OCI-LY7 (cell line): ENCODE measurements around the gene SLC35C1. TPM values are rescaled to one million over a fixed set of nuclear protein-coding genes. Genes with fewer than 3 reads are reported as not detected.

Source experiments
- BruUV-seq: library from RNA; stranded (reverse); fragments of 400-500 nt; replicated peaks from 2 replicates; lab custom pipeline; 2021; lab: Mats Ljungman, UMichigan
- CTCF ChIA-PET: fragments of 300-600 bp; sonication (Branson Sonifier 250); formaldehyde crosslinking; loops from one replicate; lab custom pipeline; 2022; ENCODE audit warnings: antibody characterized with exemption; ENCODE audit not compliant: unreplicated experiment; lab: Charles Lee
- POLR2A ChIA-PET: fragments of 300-600 bp; sonication (Branson Sonifier 250); formaldehyde crosslinking; loops from one replicate; lab custom pipeline; 2022; ENCODE audit warnings: antibody characterized with exemption; lab: Charles Lee
- DNase-seq: peaks from one replicate; pipeline ENCODE4 v3.0.0-alpha.2; 2015; ENCODE audit warnings: low spot score
- H2AFZ ChIP-seq: fragments of 200-600 bp; sonication (generic), shearing (Covaris generic); 2 replicates; pipeline ENCODE4 v1.6.1; 2014; ENCODE audit warnings: mild to moderate bottlenecking, antibody characterized with exemption, low read length, moderate library complexity
- H3K27ac ChIP-seq: fragments of 200-600 bp; sonication (generic); 2 replicates; pipeline ENCODE4 v1.5.1; 2014; ENCODE audit warnings: mixed run types, low read depth, mild to moderate bottlenecking, moderate library complexity, low read length, inconsistent platforms; ENCODE audit not compliant: poor library complexity, severe bottlenecking
- H3K36me3 ChIP-seq: fragments of 200-600 bp; sonication (generic); 2 replicates; pipeline ENCODE4 v1.6.1; 2014; ENCODE audit warnings: mild to moderate bottlenecking, antibody characterized with exemption, low read length, moderate library complexity, mixed read lengths; ENCODE audit not compliant: insufficient read depth
- H3K4me1 ChIP-seq: fragments of 200-600 bp; sonication (generic); 2 replicates; pipeline ENCODE4 v1.5.1; 2014; ENCODE audit warnings: mild to moderate bottlenecking, low read length; ENCODE audit not compliant: insufficient read depth, poor library complexity, severe bottlenecking
- H3K4me2 ChIP-seq: fragments of 200-600 bp; sonication (generic); 2 replicates; pipeline ENCODE4 v1.6.1; 2014; ENCODE audit warnings: mild to moderate bottlenecking, low read length
- H3K4me3 ChIP-seq: fragments of 200-600 bp; sonication (generic); 2 replicates; pipeline ENCODE4 v1.5.1; 2014; ENCODE audit warnings: mild to moderate bottlenecking, low read depth, low read length; ENCODE audit not compliant: poor library complexity, severe bottlenecking
- H3K79me2 ChIP-seq: fragments of 200-600 bp; sonication (generic); 2 replicates; pipeline ENCODE4 v1.6.1; 2016; ENCODE audit warnings: low read depth, mild to moderate bottlenecking, low read length, moderate library complexity, mixed read lengths; ENCODE audit not compliant: insufficient read depth
- H3K9me2 ChIP-seq: fragments of 200-600 bp; sonication (generic); 2 replicates; pipeline ENCODE4 v1.6.1; 2016; ENCODE audit warnings: mild to moderate bottlenecking, low read length, mixed read lengths; ENCODE audit not compliant: insufficient read depth
- H3K9me3 ChIP-seq: fragments of 200-600 bp; sonication (generic); 2 replicates; pipeline ENCODE4 v1.6.1; 2014; ENCODE audit warnings: mild to moderate bottlenecking, mixed run types, low read length, mixed read lengths
- H4K20me1 ChIP-seq: fragments of 200-600 bp; sonication (generic); 2 replicates; pipeline ENCODE4 v1.6.1; 2014; ENCODE audit warnings: mild to moderate bottlenecking, antibody characterized with exemption, low read length, moderate library complexity, mixed read lengths; ENCODE audit not compliant: insufficient read depth
- CTCF ChIP-seq: fragments of 200-600 bp; sonication (generic); conservative IDR thresholded peaks from 2 replicates; pipeline ENCODE4 v1.5.1; 2014; ENCODE audit warnings: mild to moderate bottlenecking, antibody characterized with exemption, low read length, moderate library complexity, mixed read lengths
- EZH2phosphoT487 ChIP-seq: fragments of 200-600 bp; sonication (generic); IDR thresholded peaks from 2 replicates; pipeline ENCODE4 v1.6.1; 2018; ENCODE audit warnings: low read depth, borderline replicate concordance, mild to moderate bottlenecking, mixed run types, antibody characterized with exemption, low read length, moderate library complexity, mixed read lengths
- intact Hi-C: fragments of 100-400 bp; cut with micrococcal nuclease; formaldehyde crosslinking; loops from one replicate; pipeline ENCODE4 v1.10.0; 2022; ENCODE audit not compliant: unreplicated experiment
- total RNA-seq, 2 experiments: library from RNA; depleted of rRNA in 1 of 2; stranded (reverse); fragments of >200 nt in 1 of 2; shearing (Covaris generic) in 1 of 2; gene quantifications; 2 replicates each; pipeline ENCODE4 v1.2.3, GENCODE V29; 2014 to 2022

SLC35C1 gene
- total RNA-seq, 2 experiments from 2014 or later = 3.3 to 9.2 TPM

GRCh38 chr11:45852018-45852711, 47.2 kb downstream of the SLC35C1 start:
- H3K4me3 ChIP-seq = peak overlapping the region; percentile 35
- ChIA-PET CTCF (interaction anchor here (1.5 kb wide), 1 partner anchor 9 kb away, joined by 3 read pairs; no protein-coding TSS in a partner anchor), POLR2A (interaction anchor here (0.6 to 2.6 kb wide), 5 partner anchors 8 to 775 kb away, joined by 3 to 13 read pairs (median 4); no protein-coding TSS in a partner anchor)
- no peaks in the 10 kb centered on the region for H3K9me3 ChIP-seq
- no peak overlapping the region for H2AFZ ChIP-seq
- peak overlapping the region; percentile 70 for H3K4me2 ChIP-seq
- H3K4me1 ChIP-seq = peaks cover 43% of the 10 kb centered on the region
- no TSS peak for BruUV-seq
- TF ChIP-seq CTCF = no peak
- TF ChIP-seq EZH2phosphoT487 = no peak
- intact Hi-C loops = no loop called here
- H3K27ac ChIP-seq = peak overlapping the region; percentile 27
- peaks cover 34% of the 10 kb centered on the region for H4K20me1 ChIP-seq
- H3K9me2 ChIP-seq = no peaks in the 10 kb centered on the region
- peaks cover 11% of the 10 kb centered on the region; the same call in 1 of the 2 replicates for H3K36me3 ChIP-seq
- peaks cover 69% of the 10 kb centered on the region for H3K79me2 ChIP-seq
- no peak for DNase-seq

GRCh38 chr11:45852712-45853101, 47.8 kb downstream of the SLC35C1 start:
- peaks cover 67% of the 10 kb centered on the region for H3K79me2 ChIP-seq
- intact Hi-C loops = no loop called here
- no peaks in the 10 kb centered on the region for H3K9me2 ChIP-seq
- peaks cover 43% of the 10 kb centered on the region for H3K4me1 ChIP-seq
- ChIA-PET POLR2A (interaction anchor here (1.2 kb wide), 1 partner anchor 40 kb away, joined by 3 read pairs; no protein-coding TSS in a partner anchor), CTCF (no interaction called here)
- peak; percentile 39 for DNase-seq
- TF ChIP-seq EZH2phosphoT487 (no peak), CTCF (peak; percentile 40)
- peaks cover 16% of the 10 kb centered on the region; the same call in 1 of the 2 replicates for H3K36me3 ChIP-seq
- H4K20me1 ChIP-seq = peaks cover 34% of the 10 kb centered on the region
- peak overlapping the region; percentile 70 for H3K4me2 ChIP-seq
- H2AFZ ChIP-seq = no peak overlapping the region
- H3K27ac ChIP-seq = peak overlapping the region; percentile 27
- BruUV-seq = no TSS peak
- no peaks in the 10 kb centered on the region for H3K9me3 ChIP-seq
- peak overlapping the region; percentile 35 for H3K4me3 ChIP-seq
